Stomach (tissue), 9 donors: ENCODE data around the gene GPC5. TPM values are rescaled to one million over a fixed set of nuclear protein-coding genes. Genes with fewer than 3 reads are reported as not detected.
A peak's percentile ranks its signal among the peaks of the same experiment; 100 is the strongest.

Source experiments
- DNase-seq, 2 donors: peaks; one replicate each; pipeline versions ENCODE4 v3.0.0 to v3.0.0-alpha.2; 2013 to 2019
- H3K27ac ChIP-seq, 5 donors: fragments of 200-600 bp in 4 of 5; sonication (generic) in 4 of 5; one replicate each; pipeline ENCODE4 v1.5.1; 2013 to 2019; ENCODE audit warnings: mild to moderate bottlenecking in 1 of 5, moderate library complexity in 1 of 5
- H3K27me3 ChIP-seq, 3 donors: fragments of 200-600 bp; sonication (generic); one replicate each; pipeline ENCODE4 v1.5.1; 2017 to 2019; ENCODE audit warnings: mixed run types in 1 of 3
- H3K36me3 ChIP-seq, 4 donors: fragments of 200-600 bp; sonication (generic); 1 replicate in 3 of 4; 2 replicates in 1 of 4; pipeline ENCODE4 v1.5.1; 2016 to 2019
- H3K4me1 ChIP-seq, 4 donors: fragments of 200-600 bp; sonication (generic); one replicate each; pipeline ENCODE4 v1.5.1; 2016 to 2019
- H3K4me3 ChIP-seq, 4 donors: fragments of 200-600 bp; sonication (generic) in 3 of 4; one replicate each; pipeline ENCODE4 v1.5.1; 2016 to 2019; ENCODE audit warnings: mild to moderate bottlenecking in 1 of 4
- H3K9me3 ChIP-seq, 4 donors: fragments of 200-600 bp; sonication (generic); one replicate each; pipeline ENCODE4 v1.5.1; 2016 to 2019
- CTCF ChIP-seq, 7 experiments: fragments of 450-650 bp in 4 of 7; fragments of 200-600 bp in 3 of 7; sonication (generic) in 3 of 7; IDR thresholded peaks; one replicate each; pipeline ENCODE4 v1.5.1; 2016 to 2019; ENCODE audit warnings: antibody characterized with exemption in 7 of 7, control low read depth in 2 of 7, mild to moderate bottlenecking in 1 of 7
- EP300 ChIP-seq: sonication (generic); formaldehyde crosslinking; IDR thresholded peaks from one replicate; pipeline ENCODE4 v1.6.1; 2017; ENCODE audit warnings: antibody characterized with exemption
- POLR2A ChIP-seq, 4 donors: fragments of 450-650 bp; IDR thresholded peaks; one replicate each; pipeline ENCODE4 v1.6.1; 2016; ENCODE audit warnings: antibody characterized with exemption in 4 of 4, control low read depth in 2 of 4, mild to moderate bottlenecking in 1 of 4, moderate library complexity in 1 of 4
- POLR2AphosphoS5 ChIP-seq, 3 donors: sonication (generic); formaldehyde crosslinking; IDR thresholded peaks; one replicate each; pipeline ENCODE4 v1.6.1; 2016; ENCODE audit warnings: antibody characterized with exemption in 3 of 3
- WGBS, 5 donors: extraction: QIAGEN DNeasy Blood & Tissue Kit in 3 of 5; methylation state at CpG; one replicate each; pipeline versions ENCODE4 v1.1.5 to v1.1.7; 2013 to 2018; 5-methylcytosine and 5-hydroxymethylcytosine counted together
- intact Hi-C: fragments of 100-400 bp; cut with DNase I; formaldehyde crosslinking; loops from one replicate; pipeline ENCODE4 v1.15.1; 2023; ENCODE audit warnings: low total_unique reads
- polyA plus RNA-seq, 3 donors: library from polyadenylated mRNA; stranded (reverse); fragments of 200-250 nt; gene quantifications; one replicate each; pipeline ENCODE4 v1.2.3, GENCODE V29; 2013
- total RNA-seq, 5 donors: library from RNA; depleted of rRNA; stranded (reverse); fragments of >200 nt; gene quantifications; one replicate each; pipeline versions ENCODE4 v1.1.0 to v1.2.3, GENCODE V29; 2014 to 2016
- donor health status: healthy with polysubstance abuse.
- donor health status: Bipolar disorder and iron deficiency.
- donor health status: healthy.

Gene GPC5
- total and polyA plus RNA-seq, 8 donors = 0.87 to 2.8 TPM; not detected in 6

GRCh38 chr13:92676246-92676645 is 1277.8 kb downstream of the GPC5 start:
- Histone ChIP-seq H3K36me3 (no peaks in the 10 kb centered on the region), H3K27ac (no peak overlapping the region), H3K4me1 (no peaks in the 10 kb centered on the region), H3K4me3 (no peak overlapping the region), H3K27me3 (no peaks in the 10 kb centered on the region), H3K9me3 (no peaks in the 10 kb centered on the region)
- WGBS, 5 donors = 58 to 83% (median 76%) methylated on average over 3 of the region's 3 CpGs
- TF ChIP-seq POLR2A (IDR thresholded peaks at IDR 0.05) (no peak), EP300 (no peak), POLR2AphosphoS5 (IDR thresholded peaks at IDR 0.05) (no peak), CTCF (IDR thresholded peaks at IDR 0.05) (no peak)
- intact Hi-C loops = no loop called here
- DNase-seq = no peak

GRCh38 chr13:92677571-92677970 is 1279.2 kb downstream of the GPC5 start:
- H3K27ac ChIP-seq = no peak overlapping the region
- no peaks in the 10 kb centered on the region for H3K36me3 ChIP-seq
- H3K4me3 ChIP-seq = no peak overlapping the region
- WGBS, 5 donors = 14 to 40% (median 27%) methylated on average over 4 of the region's 4 CpGs
- TF ChIP-seq POLR2A (IDR thresholded peaks at IDR 0.05) (no peak), POLR2AphosphoS5 (IDR thresholded peaks at IDR 0.05) (no peak), EP300 (no peak), CTCF (IDR thresholded peaks at IDR 0.05) (no peak)
- no peaks in the 10 kb centered on the region for H3K9me3 ChIP-seq
- peak in 1 of 2 donors; percentile 10 for DNase-seq
- H3K4me1 ChIP-seq = no peaks in the 10 kb centered on the region
- H3K27me3 ChIP-seq = no peaks in the 10 kb centered on the region
- intact Hi-C loops = no loop called here

- intact Hi-C loops = no loop called here
- Histone ChIP-seq H3K4me3 (no peak overlapping the region), H3K27ac (no peak overlapping the region), H3K36me3 (no peaks in the 10 kb centered on the region), H3K4me1 (no peaks in the 10 kb centered on the region), H3K9me3 (no peaks in the 10 kb centered on the region), H3K27me3 (no peaks in the 10 kb centered on the region)
- no peak for TF ChIP-seq POLR2A (IDR thresholded peaks at IDR 0.05)
- no peak for TF ChIP-seq CTCF (IDR thresholded peaks at IDR 0.05)
- TF ChIP-seq POLR2AphosphoS5 (IDR thresholded peaks at IDR 0.05) = no peak
- no peak for TF ChIP-seq EP300
- 93 to 97% (median 95%) methylated on average over 7 of the region's 7 CpGs for WGBS, 5 donors
- peak in 1 of 2 donors; percentile 18 for DNase-seq
Measured at GRCh38 chr13:92679602-92680001, 1281.2 kb downstream of the GPC5 start.

GRCh38 chr13:92681239-92681638 is 1282.8 kb downstream of the GPC5 start:
- DNase-seq = no peak
- no peaks in the 10 kb centered on the region for H3K9me3 ChIP-seq
- WGBS, 5 donors = 62 to 84% (median 74%) methylated on average over 4 of the region's 4 CpGs
- no peak for TF ChIP-seq POLR2A (IDR thresholded peaks at IDR 0.05)
- TF ChIP-seq EP300 = no peak
- TF ChIP-seq POLR2AphosphoS5 (IDR thresholded peaks at IDR 0.05) = no peak
- no peak for TF ChIP-seq CTCF (IDR thresholded peaks at IDR 0.05)
- no peak overlapping the region for H3K4me3 ChIP-seq
- no peaks in the 10 kb centered on the region for H3K27me3 ChIP-seq
- no peaks in the 10 kb centered on the region for H3K4me1 ChIP-seq
- H3K27ac ChIP-seq = no peak overlapping the region
- no peaks in the 10 kb centered on the region for H3K36me3 ChIP-seq
- intact Hi-C loops = no loop called here
